Measurements from ENCODE around the gene BACH1. TPM values are rescaled to one million over a fixed set of nuclear protein-coding genes. Genes with fewer than 3 reads are reported as not detected.

BACH1 gene
- total RNA-seq, 1 experiment from 2014 or later, result 48.7 TPM

GRCh38 chr21:29265690-29266479 lies 32.8 kb upstream of the BACH1 start (continued):
- TF ChIP-seq AFF4 (CRISPR knock-in tag; IDR thresholded peaks at IDR 0.05; ENCODE audit: borderline replicate concordance) (no peak), GABPB1 (CRISPR knock-in tag; IDR thresholded peaks at IDR 0.05) (no peak), ERG (CRISPR knock-in tag; IDR thresholded peaks at IDR 0.05) (no peak), NFATC4 (CRISPR knock-in tag; IDR thresholded peaks at IDR 0.05) (no peak)

- Mint-ChIP-seq H3K27me3 (ENCODE audit: low read depth) (no peaks in the 10 kb centered on the region; the same call in 1 of the 2 replicates), H3K4me1 (no peaks in the 10 kb centered on the region), H3K9me3 (no peaks in the 10 kb centered on the region; the same call in 1 of the 2 replicates), H3K4me3 (no peak overlapping the region), H3K36me3 (no peaks in the 10 kb centered on the region), H3K27ac (no peak overlapping the region)
- DNase-seq (ENCODE audit: low spot score), result no peak
- ChIA-PET CTCF (interaction anchor here (0.6 to 0.8 kb wide), 2 partner anchors 81 to 168 kb away, joined by 3 to 4 read pairs; no protein-coding TSS in a partner anchor), POLR2A (no interaction called here)
- TF ChIP-seq GABPB1 (CRISPR knock-in tag; IDR thresholded peaks at IDR 0.05) (no peak), KAT7 (CRISPR knock-in tag; IDR thresholded peaks at IDR 0.05; ENCODE audit: borderline replicate concordance) (no peak), JUN (CRISPR knock-in tag; IDR thresholded peaks at IDR 0.05) (no peak), ATF6 (CRISPR knock-in tag; IDR thresholded peaks at IDR 0.05) (no peak), GTF2I (CRISPR knock-in tag; conservative IDR thresholded peaks at IDR 0.05) (no peak), CTCF (IDR thresholded peaks at IDR 0.05) (no peak), EMX1 (CRISPR knock-in tag; IDR thresholded peaks at IDR 0.05) (no peak), NFE2L1 (CRISPR knock-in tag; IDR thresholded peaks at IDR 0.05) (no peak), ARID4B (CRISPR knock-in tag; IDR thresholded peaks at IDR 0.05; ENCODE audit: borderline replicate concordance) (no peak), CREM (CRISPR knock-in tag; IDR thresholded peaks at IDR 0.05) (no peak), SOX15 (CRISPR knock-in tag; IDR thresholded peaks at IDR 0.05) (no peak)
- no peak for ATAC-seq
Measured at GRCh38 chr21:29267666-29268065, 31.1 kb upstream of the BACH1 start.

All from WTC11 (cell line).